Measurements from ENCODE around the gene VSTM2B. TPM values are rescaled to one million over a fixed set of nuclear protein-coding genes. Genes with fewer than 3 reads are reported as not detected.

VSTM2B gene
- total and polyA plus RNA-seq, 2 of the 4 experiments (the other 2 are of a cell fraction), result not detected

DNA sequence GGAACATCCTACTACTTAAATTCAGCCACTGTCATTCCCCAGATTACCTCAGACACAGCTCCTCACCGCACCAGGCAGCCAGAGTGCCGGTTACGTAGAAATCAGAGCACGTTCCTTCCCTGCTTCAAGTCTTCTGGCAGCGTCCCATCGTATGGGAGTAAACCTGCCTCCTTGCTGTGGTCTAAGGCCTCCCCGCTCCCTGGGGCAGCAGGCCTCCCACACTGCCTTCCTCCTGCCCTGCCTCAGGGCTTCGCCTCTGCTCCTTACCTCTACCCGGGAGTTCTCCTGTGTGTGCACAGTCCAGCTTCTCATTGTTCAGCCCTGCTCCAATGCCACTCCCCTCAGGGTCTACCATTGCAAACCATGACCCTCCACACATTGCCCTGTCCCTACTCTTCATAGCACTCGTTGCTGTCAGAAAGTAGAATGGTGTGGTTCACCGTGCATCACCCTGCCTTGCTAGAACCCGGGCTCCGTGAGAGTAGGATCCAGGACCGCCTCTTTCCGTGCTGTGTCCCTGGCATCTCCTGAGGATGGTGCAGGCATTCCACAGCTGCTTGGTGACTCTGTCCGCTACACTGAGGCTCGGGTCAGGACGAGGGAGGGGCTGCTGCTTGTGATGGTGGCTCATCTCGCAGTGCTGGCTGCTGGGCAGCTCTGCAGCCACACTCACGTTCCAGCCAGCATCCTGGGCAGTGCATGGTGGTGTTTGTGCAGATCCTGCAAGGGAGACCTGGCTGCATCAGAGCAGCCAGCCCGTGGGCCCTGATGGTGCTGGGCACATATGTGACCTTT, 87.2 kb downstream of the VSTM2B start:
- no peak overlapping the region for H3K4me2 ChIP-seq (ENCODE audit: low read depth, low read length)
- BruUV-seq (replicated peaks), result no TSS peak
- POLR2A ChIA-PET (ENCODE audit: unreplicated experiment), result no interaction called here
- in situ Hi-C loops (cut with MboI; ENCODE audit: low sequenced_read_pairs) (loop anchor here (5.0 kb wide), 1 partner anchor 79 kb away; no protein-coding TSS in a partner anchor), dilution Hi-C loops (cut with HindIII; ENCODE audit: low sequenced_read_pairs, unreplicated experiment) (no loop called here), intact Hi-C loops (cut with micrococcal nuclease) (loop anchor here (5.0 kb wide), 1 partner anchor 259 kb away; no protein-coding TSS in a partner anchor)
- CTCF ChIA-PET, result interaction anchor here (4.1 kb wide), 1 partner anchor 103 kb away, joined by 46 read pairs; no protein-coding TSS in a partner anchor
- no peaks in the 10 kb centered on the region for H3K9me3 ChIP-seq (ENCODE audit: control insufficient read depth, insufficient read depth, low read length)
- DNase-seq (no peak), ATAC-seq (ENCODE audit: low read depth) (no peak)
- peaks cover 52% of the 10 kb centered on the region for H3K36me3 ChIP-seq (ENCODE audit: control insufficient read depth, insufficient read depth, low read length)
- no peak overlapping the region for H2BK5ac ChIP-seq (ENCODE audit: low read depth, low read length, poor library complexity, severe bottlenecking)
- no peak overlapping the region for H2BK15ac ChIP-seq (ENCODE audit: low read depth, low read length)
- no peak overlapping the region for H3K23ac ChIP-seq (ENCODE audit: low read depth, low read length)
- H3K79me1 ChIP-seq (ENCODE audit: low read depth in 1 of 2, low read length in 2 of 2), result no peaks in the 10 kb centered on the region
- no peak overlapping the region for H4K8ac ChIP-seq (ENCODE audit: low read depth in 2 of 2, low read length in 2 of 2)
- no peaks in the 10 kb centered on the region for H4K20me1 ChIP-seq (ENCODE audit: insufficient read depth, low read length)
- H2BK120ac ChIP-seq (ENCODE audit: low read depth, low read length), result no peak overlapping the region
- H2BK20ac ChIP-seq (ENCODE audit: low read depth, low read length), result no peak overlapping the region
- H3K4me1 ChIP-seq (ENCODE audit: control insufficient read depth, insufficient read depth, low read length), result no peaks in the 10 kb centered on the region
- H4K91ac ChIP-seq (ENCODE audit: insufficient read depth, low read depth, low read length), result no peak overlapping the region
- H3K27me3 ChIP-seq (ENCODE audit: control insufficient read depth, insufficient read depth, low read length), result no peaks in the 10 kb centered on the region
- no peaks in the 10 kb centered on the region for H3K9me1 ChIP-seq (ENCODE audit: insufficient read depth, low read length)
- H2AK9ac ChIP-seq (replicated peaks; ENCODE audit: low read depth, low read length, poor library complexity), result peak overlapping the region; percentile 19
- no peak overlapping the region for H4K5ac ChIP-seq (ENCODE audit: low read depth, low read length)
- WGBS, 2 experiments (ENCODE audit: extremely low coverage in 2 of 2, insufficient read length in 1 of 2), result 94% methylated on average over 15 of the region's 21 CpGs; no CpG with 5 or more reads in 1 of the 2 experiments
- H2AK5ac ChIP-seq (ENCODE audit: low read depth, low read length), result no peak overlapping the region
- no peak overlapping the region for H3K14ac ChIP-seq (replicated peaks; ENCODE audit: low read depth, low read length)
- no peak overlapping the region for H2AFZ ChIP-seq (replicated peaks; ENCODE audit: low read length, poor library complexity)
- no peak overlapping the region for H3K4me3 ChIP-seq (ENCODE audit: insufficient read depth, low read depth, low read length)
- no peak overlapping the region for H3K18ac ChIP-seq (ENCODE audit: low read depth, low read length)
- no peak overlapping the region for H3K27ac ChIP-seq (ENCODE audit: insufficient read depth, low read length)
- no peak overlapping the region for H3K56ac ChIP-seq (ENCODE audit: extremely low read depth, insufficient read depth, low read length)
- no peak overlapping the region for H3K4ac ChIP-seq (ENCODE audit: low read depth, low read length)
- no peak overlapping the region for H3K9ac ChIP-seq (ENCODE audit: low read depth, low read length)
- TF ChIP-seq RCOR1 (IDR thresholded peaks at IDR 0.05; ENCODE audit: insufficient replicate concordance, low read length), result no peak
- TF ChIP-seq NFE2L2 (IDR thresholded peaks at IDR 0.05; ENCODE audit: low read depth, low read length), result no peak
- no peak for TF ChIP-seq CEBPB (IDR thresholded peaks at IDR 0.05; ENCODE audit: low read depth, low read length)
- TF ChIP-seq MAZ (IDR thresholded peaks at IDR 0.05; ENCODE audit: borderline replicate concordance, low read depth, low read length), result no peak
- no peak for TF ChIP-seq CHD1 (IDR thresholded peaks at IDR 0.05; ENCODE audit: low read depth, low read length)
- no peak for TF ChIP-seq SMC3 (IDR thresholded peaks at IDR 0.05; ENCODE audit: low read depth, low read length)
- TF ChIP-seq, protein P1, sequence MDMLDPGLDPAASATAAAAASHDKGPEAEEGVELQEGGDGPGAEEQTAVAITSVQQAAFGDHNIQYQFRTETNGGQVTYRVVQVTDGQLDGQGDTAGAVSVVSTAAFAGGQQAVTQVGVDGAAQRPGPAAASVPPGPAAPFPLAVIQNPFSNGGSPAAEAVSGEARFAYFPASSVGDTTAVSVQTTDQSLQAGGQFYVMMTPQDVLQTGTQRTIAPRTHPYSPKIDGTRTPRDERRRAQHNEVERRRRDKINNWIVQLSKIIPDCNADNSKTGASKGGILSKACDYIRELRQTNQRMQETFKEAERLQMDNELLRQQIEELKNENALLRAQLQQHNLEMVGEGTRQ (IDR thresholded peaks at IDR 0.05; ENCODE audit: low read depth, low read length), result no peak
- TF ChIP-seq, protein P2, sequence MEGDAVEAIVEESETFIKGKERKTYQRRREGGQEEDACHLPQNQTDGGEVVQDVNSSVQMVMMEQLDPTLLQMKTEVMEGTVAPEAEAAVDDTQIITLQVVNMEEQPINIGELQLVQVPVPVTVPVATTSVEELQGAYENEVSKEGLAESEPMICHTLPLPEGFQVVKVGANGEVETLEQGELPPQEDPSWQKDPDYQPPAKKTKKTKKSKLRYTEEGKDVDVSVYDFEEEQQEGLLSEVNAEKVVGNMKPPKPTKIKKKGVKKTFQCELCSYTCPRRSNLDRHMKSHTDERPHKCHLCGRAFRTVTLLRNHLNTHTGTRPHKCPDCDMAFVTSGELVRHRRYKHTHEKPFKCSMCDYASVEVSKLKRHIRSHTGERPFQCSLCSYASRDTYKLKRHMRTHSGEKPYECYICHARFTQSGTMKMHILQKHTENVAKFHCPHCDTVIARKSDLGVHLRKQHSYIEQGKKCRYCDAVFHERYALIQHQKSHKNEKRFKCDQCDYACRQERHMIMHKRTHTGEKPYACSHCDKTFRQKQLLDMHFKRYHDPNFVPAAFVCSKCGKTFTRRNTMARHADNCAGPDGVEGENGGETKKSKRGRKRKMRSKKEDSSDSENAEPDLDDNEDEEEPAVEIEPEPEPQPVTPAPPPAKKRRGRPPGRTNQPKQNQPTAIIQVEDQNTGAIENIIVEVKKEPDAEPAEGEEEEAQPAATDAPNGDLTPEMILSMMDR (conservative IDR thresholded peaks at IDR 0.05; ENCODE audit: low read depth, low read length), result no peak
- TF ChIP-seq MXI1 (IDR thresholded peaks at IDR 0.05; ENCODE audit: borderline replicate concordance, low read depth, low read length), result no peak
- TF ChIP-seq BHLHE40 (IDR thresholded peaks at IDR 0.05; ENCODE audit: low read depth, low read length), result no peak
- TF ChIP-seq, protein P3, sequence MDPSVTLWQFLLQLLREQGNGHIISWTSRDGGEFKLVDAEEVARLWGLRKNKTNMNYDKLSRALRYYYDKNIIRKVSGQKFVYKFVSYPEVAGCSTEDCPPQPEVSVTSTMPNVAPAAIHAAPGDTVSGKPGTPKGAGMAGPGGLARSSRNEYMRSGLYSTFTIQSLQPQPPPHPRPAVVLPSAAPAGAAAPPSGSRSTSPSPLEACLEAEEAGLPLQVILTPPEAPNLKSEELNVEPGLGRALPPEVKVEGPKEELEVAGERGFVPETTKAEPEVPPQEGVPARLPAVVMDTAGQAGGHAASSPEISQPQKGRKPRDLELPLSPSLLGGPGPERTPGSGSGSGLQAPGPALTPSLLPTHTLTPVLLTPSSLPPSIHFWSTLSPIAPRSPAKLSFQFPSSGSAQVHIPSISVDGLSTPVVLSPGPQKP (IDR thresholded peaks at IDR 0.05; ENCODE audit: borderline replicate concordance, low read depth, low read length), result no peak
- no peak for TF ChIP-seq RFX5 (IDR thresholded peaks at IDR 0.05; ENCODE audit: low read depth, low read length)
- TF ChIP-seq POLR2A (IDR thresholded peaks at IDR 0.05; ENCODE audit: low read depth, low read length), result no peak
- TF ChIP-seq FOS (IDR thresholded peaks at IDR 0.05; ENCODE audit: low read depth, low read length), result no peak
- no peak for TF ChIP-seq MAFK (IDR thresholded peaks at IDR 0.05; ENCODE audit: low read depth, low read length)

Data from IMR-90 (cell line).